ENCODE data around the gene SLC39A7. TPM values are rescaled to one million over a fixed set of nuclear protein-coding genes. Genes with fewer than 3 reads are reported as not detected.
A peak's percentile ranks its signal among the peaks of the same experiment; 100 is the strongest.

Gene SLC39A7
- total RNA-seq, 1 donor from 2014 or later, result 47.7 TPM

- DNase-seq (no peak), ATAC-seq (no peak)
- intact Hi-C loops (cut with micrococcal nuclease), result no loop called here
Observed at GRCh38 chr6:33201935-33202334, 1.3 kb downstream of the SLC39A7 start.

GRCh38 chr6:33202799-33203198 lies 2.1 kb downstream of the SLC39A7 start:
- DNase-seq, result no peak
- intact Hi-C loops (cut with micrococcal nuclease), result no loop called here
- ATAC-seq, result no peak

GRCh38 chr6:33203443-33204164 lies 2.9 kb downstream of the SLC39A7 start:
- intact Hi-C loops (cut with micrococcal nuclease), result no loop called here
- DNase-seq, result no peak
- no peak for ATAC-seq

GRCh38 chr6:33204165-33204414 lies 3.4 kb downstream of the SLC39A7 start:
- intact Hi-C loops (cut with micrococcal nuclease), result no loop called here
- DNase-seq, result no peak
- no peak for ATAC-seq

- DNase-seq, result peak; percentile 97
- intact Hi-C loops (cut with micrococcal nuclease), result no loop called here
- ATAC-seq, result peak; percentile 70
Observed at GRCh38 chr6:33204415-33205190, 3.9 kb downstream of the SLC39A7 start, which contains the start of gene HSD17B8. HSD17B8 (plus strand) TSS chr6:33204655; CDS start chr6:33204669, 14 bp downstream.

- intact Hi-C loops (cut with micrococcal nuclease), result no loop called here
- ATAC-seq (no peak), DNase-seq (no peak)
Observed at GRCh38 chr6:33205191-33206026, 4.7 kb downstream of the SLC39A7 start.

- intact Hi-C loops (cut with micrococcal nuclease), result no loop called here
Observed at GRCh38 chr6:33206027-33206863, 5.6 kb downstream of the SLC39A7 start.

GRCh38 chr6:33206864-33207551 lies 6.3 kb downstream of the SLC39A7 start:
- intact Hi-C loops (cut with micrococcal nuclease), result no loop called here
- DNase-seq (no peak), ATAC-seq (no peak)

More at GRCh38 chr6:33206027-33206863, 5.6 kb downstream of the SLC39A7 start:
- ATAC-seq (no peak), DNase-seq (no peak)

- intact Hi-C loops (cut with micrococcal nuclease), result no loop called here
- ATAC-seq (peak; percentile 34), DNase-seq (peak; percentile 71)
Observed at GRCh38 chr6:33207552-33208090, 7.0 kb downstream of the SLC39A7 start.

- ATAC-seq, result peak; percentile 83
- peak; percentile 96 for DNase-seq
- intact Hi-C loops (cut with micrococcal nuclease), result no loop called here
Observed at GRCh38 chr6:33208091-33208967, 7.7 kb downstream of the SLC39A7 start, which contains the start of gene RING1. RING1 (plus strand) TSS chr6:33208500; CDS start chr6:33208823, 323 bp downstream.

GRCh38 chr6:33209856-33210255 lies 9.2 kb downstream of the SLC39A7 start:
- no peak for DNase-seq
- no peak for ATAC-seq
- intact Hi-C loops (cut with micrococcal nuclease), result no loop called here

GRCh38 chr6:33211136-33211535 lies 10.5 kb downstream of the SLC39A7 start:
- no peak for DNase-seq
- no peak for ATAC-seq
- intact Hi-C loops (cut with micrococcal nuclease), result no loop called here

- DNase-seq, result no peak
- intact Hi-C loops (cut with micrococcal nuclease), result no loop called here
Observed at GRCh38 chr6:33211666-33212422, 11.2 kb downstream of the SLC39A7 start.

GRCh38 chr6:33212857-33213165 lies 12.1 kb downstream of the SLC39A7 start:
- ATAC-seq (no peak), DNase-seq (no peak)
- intact Hi-C loops (cut with micrococcal nuclease), result no loop called here

More at GRCh38 chr6:33211666-33212422, 11.2 kb downstream of the SLC39A7 start:
- no peak for ATAC-seq

- DNase-seq (peak; percentile 51), ATAC-seq (peak; percentile 50)
- intact Hi-C loops (cut with micrococcal nuclease), result no loop called here
Observed at GRCh38 chr6:33213166-33213988, 12.7 kb downstream of the SLC39A7 start.

- DNase-seq (no peak), ATAC-seq (peak; percentile 8)
- intact Hi-C loops (cut with micrococcal nuclease), result no loop called here
Observed at GRCh38 chr6:33213989-33214335, 13.3 kb downstream of the SLC39A7 start.
